DMS153 treated with DMSO at 0.1 percent for 48 hours (cell line): Measurements from ENCODE around the gene TMEM52.

Experiments used
- DNase-seq: peaks from one replicate; lab custom pipeline; 2025; ENCODE audit not compliant: unreplicated experiment; lab: John Stamatoyannopoulos, UW

TMEM52 gene

GRCh38 chr1:1876335-1876930, 42.6 kb downstream of the TMEM52 start:
- DNase-seq = no peak

- no peak for DNase-seq
Observed at GRCh38 chr1:1875932-1876331, 43.1 kb downstream of the TMEM52 start.

GRCh38 chr1:1874901-1875300, 44.2 kb downstream of the TMEM52 start:
- DNase-seq = no peak

- DNase-seq = no peak
Observed at GRCh38 chr1:1873186-1873585, 45.9 kb downstream of the TMEM52 start.

- DNase-seq = no peak
Observed at GRCh38 chr1:1872329-1872994, 46.6 kb downstream of the TMEM52 start.

GRCh38 chr1:1869469-1869868, 49.6 kb downstream of the TMEM52 start:
- no peak for DNase-seq
